GM12892 (cell line): ENCODE results near the gene DDX54.

Experiments
- POLR2A ChIP-seq: IDR thresholded peaks from 2 replicates; pipeline ENCODE4 v1.6.1; 2011; ENCODE audit warnings: low read depth, low read length, control low read depth
- POLR2AphosphoS5 ChIP-seq: IDR thresholded peaks from 2 replicates; pipeline ENCODE4 v1.6.1; 2011; ENCODE audit warnings: low read depth, low read length, control low read depth
- TAF1 ChIP-seq: IDR thresholded peaks from 2 replicates; pipeline ENCODE4 v1.6.1; 2011; ENCODE audit warnings: low read depth, mild to moderate bottlenecking, control low read depth, low read length, borderline replicate concordance

- TF ChIP-seq POLR2AphosphoS5: no peak
- TF ChIP-seq POLR2A: no peak
- no peak for TF ChIP-seq TAF1
These were observed 11.3 kb upstream of the DDX54 start for GRCh38 chr12:113196582-113196981.
